GM18870 (cell line): ENCODE results near the gene ANKRD33B.
"Not testable (repeated sequence)": the region's sequence is repeated elsewhere in the genome, so short reads cannot be mapped to it uniquely, and the experiment has no call there.

ENCODE experiments used
- ATAC-seq: cut with Tn5 transposase; IDR thresholded peaks from one replicate; pipeline ENCODE4 v1.9.1; 2021; ENCODE audit warnings: moderate library complexity; ENCODE audit not compliant: unreplicated experiment

The ANKRD33B gene

DNA sequence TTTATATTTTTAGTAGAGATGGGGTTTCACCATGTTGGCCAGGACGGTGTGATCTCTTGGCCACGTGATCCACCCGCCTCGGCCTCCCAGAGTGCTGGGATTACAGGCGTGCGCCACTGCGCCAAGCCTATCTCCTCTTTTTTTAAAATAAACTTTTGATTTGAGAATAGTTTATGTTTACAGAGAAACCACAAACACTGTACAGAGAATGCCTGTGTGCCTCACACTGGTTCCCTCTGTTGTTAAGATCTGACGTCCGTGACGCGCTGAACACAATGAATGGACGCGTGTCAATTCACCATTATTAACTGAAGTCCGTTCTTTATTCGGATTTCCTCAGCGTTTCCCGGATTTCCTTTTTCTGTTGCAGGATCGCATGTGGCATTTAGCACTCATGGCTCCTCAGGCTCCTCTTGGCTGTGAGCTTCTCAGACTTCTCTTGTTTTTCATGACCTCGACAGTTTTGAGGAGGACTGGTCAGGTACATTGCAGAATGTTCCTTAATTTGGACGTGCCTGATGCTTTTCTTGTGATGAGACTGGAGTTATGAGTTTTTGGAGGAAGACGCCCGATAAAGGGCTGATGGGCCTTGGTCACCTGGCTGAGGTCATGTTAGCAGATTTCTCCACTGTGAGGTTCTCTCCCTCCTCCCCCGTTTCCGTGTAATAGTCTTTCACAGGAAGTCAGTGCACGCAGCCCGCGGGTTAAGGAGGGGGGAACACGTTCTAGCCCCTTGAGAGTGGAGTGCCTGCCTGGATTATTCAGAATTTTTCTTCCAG lies 69.6 kb downstream of the ANKRD33B start:
- no peak for ATAC-seq

DNA sequence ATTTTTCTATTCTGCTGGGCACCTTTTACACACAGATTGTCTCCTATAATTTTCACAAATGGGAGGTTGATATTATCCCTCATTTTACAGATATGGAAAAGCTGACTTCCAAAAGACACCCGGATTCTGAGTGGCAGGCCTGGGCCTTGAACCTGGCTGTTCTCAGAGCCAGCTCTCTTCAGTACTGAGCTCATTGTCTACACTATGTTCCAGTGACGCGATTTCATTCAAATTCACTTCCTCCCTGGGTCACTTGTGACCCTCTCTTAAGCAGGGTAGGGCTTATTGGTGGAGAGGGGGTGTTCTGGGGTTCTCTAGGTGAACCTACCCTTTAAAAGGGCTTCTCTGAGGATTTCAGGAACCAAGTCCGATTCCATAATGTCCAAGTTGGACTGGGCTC lies 70.2 kb downstream of the ANKRD33B start:
- ATAC-seq: no peak

DNA sequence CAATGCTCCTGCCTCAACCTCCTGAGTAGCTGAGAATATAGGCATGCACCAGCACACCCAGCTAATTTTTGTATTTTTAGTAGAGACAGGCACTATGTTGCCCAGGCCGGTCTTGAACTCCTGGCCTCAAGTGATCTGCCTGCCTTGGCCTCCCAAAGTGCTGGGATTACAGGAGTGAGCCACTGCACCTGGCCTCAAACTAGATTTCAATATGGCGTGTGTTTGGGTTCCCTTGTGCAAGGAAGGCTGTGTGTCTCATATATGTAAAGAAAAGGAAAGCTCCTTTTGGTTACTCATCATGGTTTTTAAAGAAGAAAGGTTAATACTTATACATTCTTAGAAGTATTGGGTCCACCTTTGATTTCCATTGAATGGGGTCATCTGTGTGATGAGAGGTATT lies 70.7 kb downstream of the ANKRD33B start:
- ATAC-seq: no peak

DNA sequence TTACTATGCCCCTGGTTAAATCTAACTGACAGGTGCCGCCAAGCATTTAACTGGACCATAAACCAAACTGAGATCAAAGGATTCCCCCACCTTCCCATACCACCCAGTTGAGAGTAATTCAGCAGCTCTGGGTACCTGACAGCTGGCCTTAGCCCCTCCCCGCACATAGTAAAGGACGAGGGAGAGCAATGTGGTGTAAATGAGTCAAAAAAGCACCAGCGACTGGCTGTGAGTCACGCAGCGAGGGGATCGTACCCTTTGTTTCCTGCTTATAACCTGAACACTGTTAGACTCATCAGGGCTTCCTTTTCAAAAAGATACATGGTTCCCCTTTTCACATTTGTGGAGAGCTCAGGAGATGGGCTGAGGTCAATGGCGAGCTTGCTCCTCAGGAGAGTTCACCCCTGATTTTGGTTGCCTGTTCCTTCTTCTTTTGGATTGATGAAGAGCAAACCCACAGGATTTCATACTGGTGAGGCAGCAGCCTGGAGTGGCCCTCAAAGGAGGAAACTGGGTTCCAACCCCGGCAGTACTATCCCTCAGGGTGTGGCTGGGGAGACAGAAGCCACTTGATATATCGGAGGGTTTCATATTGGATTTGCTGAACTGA lies 71.5 kb downstream of the ANKRD33B start:
- peak; percentile 75 for ATAC-seq

DNA sequence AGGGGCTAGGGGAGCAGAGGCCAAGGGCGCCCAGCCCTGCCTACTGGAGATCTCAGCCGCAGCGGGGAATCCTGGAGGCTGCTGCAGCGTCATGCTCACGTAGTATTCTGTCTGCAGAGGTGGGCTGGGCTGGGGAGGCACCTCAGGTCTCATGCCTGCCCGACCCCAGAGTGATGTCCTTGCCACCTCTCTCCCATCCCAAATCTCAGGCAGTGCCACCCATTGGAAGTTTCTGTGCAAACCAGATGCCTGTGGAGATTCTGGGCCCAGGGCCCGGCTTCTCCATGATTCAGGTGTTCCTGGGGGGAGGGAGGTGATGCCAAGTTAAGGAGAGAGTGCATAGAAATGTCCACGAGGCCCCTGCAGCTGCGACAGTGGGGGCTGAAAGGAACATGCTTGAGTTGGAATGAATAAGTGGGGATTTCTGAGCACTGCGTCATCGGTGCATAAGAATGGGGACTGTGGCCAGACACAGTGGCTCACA lies 72.0 kb downstream of the ANKRD33B start:
- ATAC-seq: no peak

DNA sequence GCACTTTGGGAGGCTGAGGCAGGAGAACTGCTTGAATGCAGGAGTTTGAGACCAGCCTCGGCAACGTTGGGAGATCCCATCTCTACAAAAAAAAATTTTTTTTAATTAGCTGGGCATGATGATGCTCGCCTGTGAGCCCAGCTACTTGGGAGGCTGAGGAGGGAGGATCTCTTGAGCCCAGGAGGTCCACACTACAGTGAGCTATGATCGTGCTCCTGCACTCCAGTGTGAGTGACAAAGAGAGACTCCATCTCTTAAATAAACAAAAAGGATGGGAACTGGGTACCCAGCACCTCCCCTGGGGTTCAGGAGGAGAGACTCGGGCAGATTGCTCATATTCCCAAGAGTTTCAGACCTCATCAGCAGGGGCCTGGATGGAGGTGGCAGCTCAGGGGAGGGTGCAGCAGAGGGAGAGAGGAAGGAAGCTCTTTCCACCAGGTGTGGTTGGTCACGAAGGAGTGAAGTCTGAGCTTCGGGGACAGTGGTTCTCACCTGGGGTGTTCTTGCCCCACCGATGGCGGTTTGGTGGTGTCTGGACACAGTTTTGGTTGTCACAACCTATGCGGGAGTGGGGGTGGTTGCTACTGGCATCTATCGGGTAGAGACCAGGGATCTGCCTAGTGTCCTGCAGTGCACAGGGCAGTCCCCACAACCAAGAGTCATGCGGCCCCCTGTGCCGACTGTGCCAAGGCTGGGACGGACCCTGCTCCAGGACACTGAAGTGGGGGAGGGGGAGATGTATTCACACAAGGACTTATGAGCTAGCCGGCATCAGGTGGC lies 72.7 kb downstream of the ANKRD33B start:
- no peak for ATAC-seq

DNA sequence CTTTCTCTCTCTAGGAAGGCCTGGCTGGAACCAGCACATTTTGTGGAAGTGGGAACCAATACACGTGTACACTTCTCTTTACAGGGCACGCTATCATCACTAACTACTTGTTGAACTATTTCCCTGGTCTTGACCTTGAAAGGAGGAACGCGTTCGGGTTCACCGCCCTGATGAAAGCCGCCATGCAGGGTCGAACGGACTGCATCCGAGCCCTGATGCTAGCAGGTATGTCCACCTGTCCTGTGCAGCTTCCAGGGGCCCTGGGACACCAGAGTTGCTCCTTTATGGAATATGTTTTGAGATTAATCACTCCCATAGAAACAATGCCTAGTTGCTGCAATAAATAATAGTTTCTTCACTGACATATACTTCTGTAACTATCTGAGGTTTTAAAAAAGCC lies 74.1 kb downstream of the ANKRD33B start:
- no peak for ATAC-seq

DNA sequence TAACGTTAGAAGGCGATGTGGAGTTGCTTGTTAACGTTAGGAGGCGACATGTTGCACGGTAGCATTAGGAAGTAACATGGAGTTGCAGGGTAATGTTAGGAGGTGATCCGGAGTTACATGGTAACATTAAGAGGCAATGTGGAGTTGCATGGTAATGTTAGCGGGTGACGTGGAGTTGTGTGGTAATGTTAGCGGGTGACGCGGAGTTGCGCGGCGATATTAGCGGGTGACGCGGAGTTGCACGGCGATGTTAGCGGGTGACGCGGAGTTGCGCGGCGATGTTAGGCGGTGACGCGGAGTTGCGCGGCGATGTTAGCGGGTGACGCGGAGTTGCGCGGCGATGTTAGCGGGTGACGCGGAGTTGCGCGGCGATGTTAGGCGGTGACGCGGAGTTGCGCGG lies 74.9 kb downstream of the ANKRD33B start:
- not testable (repeated sequence) for ATAC-seq

DNA sequence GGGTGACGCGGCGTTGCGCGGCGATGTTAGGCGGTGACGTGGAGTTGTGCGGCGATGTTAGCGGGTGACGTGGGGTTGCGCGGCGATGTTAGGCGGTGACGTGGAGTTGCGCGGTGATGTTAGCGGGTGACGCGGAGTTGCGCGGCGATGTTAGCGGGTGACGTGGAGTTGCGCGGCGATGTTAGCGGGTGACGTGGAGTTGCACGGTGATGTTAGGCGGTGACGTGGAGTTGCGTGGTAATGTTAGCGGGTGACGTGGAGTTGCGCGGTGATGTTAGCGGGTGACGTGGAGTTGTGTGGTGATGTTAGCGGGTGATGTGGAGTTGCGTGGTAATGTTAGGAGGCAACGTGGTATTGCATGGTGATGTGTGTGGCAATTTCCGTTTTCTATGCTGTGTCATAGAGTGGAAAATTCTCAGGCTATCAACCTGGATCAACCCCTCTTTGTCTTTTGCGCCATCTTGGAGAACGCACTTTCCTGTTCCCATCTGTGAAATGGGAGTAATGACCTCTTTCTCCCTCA lies 76.0 kb downstream of the ANKRD33B start:
- no peak for ATAC-seq

DNA sequence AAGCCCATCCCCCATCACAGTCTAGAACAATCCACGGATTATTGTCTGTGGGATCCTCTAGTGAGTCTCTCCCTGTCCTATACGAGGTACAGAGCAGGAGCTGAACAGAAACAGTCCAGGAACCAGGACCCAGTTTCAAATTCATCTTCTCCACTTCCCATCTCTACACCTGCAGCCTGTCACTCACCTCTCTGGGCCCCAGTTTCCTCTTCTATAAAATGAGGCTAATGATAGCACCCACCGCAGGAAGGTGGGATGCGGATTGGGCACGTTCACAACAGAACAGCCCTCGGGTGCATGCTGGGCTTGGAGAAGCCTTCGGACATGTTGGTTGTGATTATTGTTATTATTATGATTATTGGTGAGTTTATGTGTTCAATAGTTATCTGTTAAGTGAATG lies 78.5 kb downstream of the ANKRD33B start:
- ATAC-seq: no peak

DNA sequence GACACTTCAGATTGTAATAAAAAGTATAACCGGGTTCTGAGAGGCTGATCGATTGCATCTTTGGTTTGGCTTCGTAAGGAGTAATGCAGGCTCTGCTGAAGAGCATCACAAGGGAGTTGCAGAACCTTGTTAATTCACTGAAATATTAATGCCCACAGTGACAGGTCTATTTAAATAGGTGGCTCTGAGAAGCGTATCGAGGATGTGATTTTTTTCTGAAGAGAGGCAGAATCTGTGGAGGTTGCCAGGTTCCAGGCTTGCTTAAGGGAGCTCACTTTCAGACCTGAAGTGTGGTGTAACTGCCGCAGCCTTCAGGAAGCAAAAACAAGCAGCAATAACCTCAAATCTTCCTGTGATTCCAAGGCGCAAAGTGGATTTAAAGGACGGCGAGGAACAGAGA lies 80.3 kb downstream of the ANKRD33B start:
- no peak for ATAC-seq

DNA sequence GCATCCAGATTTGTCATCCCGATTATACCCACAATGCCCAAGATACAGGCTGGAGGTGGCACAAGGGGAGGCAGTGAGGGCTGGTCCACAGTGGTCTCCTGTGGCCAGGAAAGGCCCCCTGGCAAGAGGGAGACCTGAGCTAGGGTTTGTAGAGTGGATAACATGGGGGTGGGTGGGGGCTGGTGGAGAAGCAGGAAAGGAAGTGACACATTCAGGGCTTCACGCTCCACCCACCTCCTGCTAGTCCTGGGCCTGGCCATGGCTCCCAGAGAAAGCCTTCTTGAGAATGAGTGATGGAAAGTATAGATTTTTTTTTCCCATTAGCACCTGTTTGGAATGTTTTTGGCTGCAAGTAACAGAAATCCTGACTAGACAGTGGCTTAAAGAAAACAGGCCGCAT lies 81.3 kb downstream of the ANKRD33B start:
- ATAC-seq: no peak

DNA sequence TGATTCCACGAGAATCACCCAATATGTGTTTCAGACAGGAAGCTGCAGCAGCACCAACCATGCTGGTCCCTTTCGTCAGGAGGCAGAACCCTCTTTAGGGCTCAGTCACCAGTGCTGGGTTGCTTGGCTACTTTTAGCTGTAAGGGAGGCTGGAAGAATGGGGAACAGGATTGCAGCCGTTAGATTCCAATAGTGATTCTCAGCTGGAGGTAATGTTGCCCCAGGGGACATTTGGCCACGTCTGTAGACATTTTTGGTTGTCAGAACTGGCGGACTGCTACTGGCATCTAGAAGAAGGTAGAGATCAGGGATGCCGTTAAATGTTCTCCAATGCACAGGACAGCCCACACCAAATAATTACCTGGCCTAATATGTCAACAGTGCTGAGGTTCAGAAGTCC lies 81.8 kb downstream of the ANKRD33B start:
- no peak for ATAC-seq

DNA sequence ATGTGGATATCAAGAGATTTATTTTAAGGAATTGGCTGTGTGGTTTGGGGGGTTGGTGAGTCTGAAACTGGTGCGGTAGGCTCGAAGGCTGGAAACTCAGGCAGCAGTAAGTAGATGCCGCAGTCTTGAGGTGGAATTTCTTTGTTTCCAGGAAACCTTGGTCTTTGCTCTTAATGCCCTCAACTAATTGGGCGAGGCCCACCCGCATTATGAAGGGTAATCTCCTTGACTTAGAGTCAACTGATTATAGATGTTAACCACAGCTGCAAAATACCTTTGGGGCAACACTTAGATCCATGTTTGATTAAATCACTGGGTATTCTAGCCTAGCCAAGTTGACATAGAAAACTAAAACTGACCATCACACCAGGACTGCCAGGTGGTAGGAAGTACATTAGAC lies 83.8 kb downstream of the ANKRD33B start:
- ATAC-seq: no peak

DNA sequence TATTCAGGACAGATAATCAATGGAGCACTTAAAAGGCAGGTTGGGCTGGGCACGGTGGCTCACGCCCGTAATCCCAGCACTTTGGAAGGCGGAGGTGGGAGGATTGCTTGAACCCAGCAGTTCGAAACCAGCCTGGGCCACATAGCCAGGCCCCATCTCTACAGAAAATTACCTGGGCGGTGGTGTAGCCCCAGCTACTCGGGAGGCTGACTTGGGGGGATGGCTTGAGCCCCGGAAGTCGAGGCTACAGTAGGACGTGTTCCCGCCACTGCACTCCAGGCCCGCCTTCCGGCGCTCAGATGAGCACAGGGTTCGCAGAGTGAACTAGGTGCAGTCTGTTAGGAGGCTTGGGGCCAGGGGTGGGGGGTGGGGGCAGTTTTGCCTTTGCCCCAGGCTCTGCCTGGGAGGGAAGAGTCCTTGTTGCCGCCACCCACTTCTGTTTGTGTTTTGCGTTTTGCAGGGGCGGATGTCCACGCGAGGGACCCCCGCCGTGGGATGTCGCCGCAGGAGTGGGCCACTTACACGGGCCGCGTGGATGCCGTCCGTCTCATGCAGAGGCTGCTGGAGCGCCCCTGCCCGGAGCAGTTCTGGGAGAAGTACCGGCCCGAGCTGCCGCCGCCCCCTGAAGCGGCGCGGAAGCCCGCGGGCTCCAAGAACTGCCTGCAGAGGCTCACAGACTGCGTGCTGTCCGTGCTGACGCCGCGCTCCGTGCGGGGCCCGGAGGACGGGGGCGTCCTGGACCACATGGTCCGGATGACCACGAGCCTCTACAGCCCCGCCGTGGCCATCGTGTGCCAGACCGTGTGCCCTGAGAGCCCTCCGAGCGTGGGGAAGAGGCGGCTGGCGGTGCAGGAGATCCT lies 85.2 kb downstream of the ANKRD33B start:
- ATAC-seq: no peak

DNA sequence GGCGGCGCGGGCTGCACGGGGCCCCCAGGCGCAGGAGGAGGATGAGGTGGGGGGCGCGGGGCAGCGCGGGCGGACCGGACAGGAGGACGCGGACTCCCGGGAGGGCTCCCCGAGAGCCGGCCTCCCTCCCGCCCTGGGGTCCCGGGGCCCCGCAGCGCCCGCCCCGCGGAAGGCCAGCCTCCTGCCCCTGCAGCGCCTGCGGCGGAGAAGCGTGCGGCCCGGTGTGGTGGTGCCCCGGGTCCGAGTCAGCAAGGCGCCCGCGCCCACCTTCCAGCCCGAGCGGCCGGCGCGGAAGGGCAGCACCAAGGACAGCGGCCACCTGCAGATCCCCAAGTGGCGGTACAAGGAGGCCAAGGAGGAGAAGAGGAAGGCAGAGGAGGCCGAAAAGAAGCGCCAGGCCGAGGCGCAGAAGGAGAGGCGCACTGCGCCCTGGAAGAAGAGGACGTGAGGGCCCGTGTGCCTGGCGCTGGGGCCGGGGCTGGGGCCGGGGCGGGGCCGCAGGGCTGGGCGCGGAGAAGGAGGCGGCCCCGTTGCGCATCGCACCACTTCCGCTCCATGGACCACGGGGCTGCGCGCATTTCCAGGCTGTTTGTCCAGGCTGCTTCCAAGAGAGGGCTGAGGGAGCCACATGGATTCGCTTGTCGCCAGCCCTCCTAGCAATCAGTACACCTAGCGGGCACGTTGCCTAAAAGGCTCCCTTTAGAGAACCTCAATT lies 86.0 kb downstream of the ANKRD33B start:
- ATAC-seq: no peak

DNA sequence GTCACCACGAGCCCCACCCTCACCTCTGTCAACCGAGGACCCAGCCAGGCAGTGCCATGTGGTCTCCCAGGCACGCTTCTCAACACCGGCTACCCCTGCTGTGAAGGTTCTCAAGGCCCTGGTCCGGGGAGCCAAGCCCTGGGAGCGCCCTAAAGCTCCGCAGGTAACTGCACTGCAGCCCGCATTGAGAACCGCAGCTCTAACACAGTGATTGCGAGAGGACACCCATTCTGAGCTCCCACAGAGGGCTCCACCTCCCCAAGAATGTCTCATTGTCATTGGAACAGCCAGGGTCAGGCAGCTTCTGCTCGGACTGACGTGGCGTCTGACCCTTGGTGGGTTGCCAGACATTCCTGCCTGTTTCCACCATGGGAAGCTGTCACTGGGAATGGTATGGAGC lies 88.3 kb downstream of the ANKRD33B start:
- no peak for ATAC-seq

DNA sequence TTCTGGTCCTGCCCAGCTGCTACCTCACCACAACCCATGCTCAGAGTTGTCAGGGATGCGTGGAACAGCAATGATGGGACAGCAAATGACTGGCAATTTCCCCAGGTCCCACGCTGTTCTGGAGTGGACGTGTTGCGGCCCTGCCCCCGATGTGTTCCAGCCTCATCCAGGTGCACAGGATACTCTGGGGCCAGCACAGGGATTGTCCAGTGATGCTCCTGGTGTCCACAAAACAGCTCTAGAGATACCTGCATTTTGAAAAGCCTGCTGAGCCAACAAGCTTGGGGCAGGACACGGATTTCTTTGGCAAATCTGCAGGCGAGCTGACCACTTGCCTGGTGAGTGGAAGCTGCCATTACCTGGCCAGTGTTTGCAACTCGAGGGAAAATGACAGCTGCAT lies 88.7 kb downstream of the ANKRD33B start:
- no peak for ATAC-seq

DNA sequence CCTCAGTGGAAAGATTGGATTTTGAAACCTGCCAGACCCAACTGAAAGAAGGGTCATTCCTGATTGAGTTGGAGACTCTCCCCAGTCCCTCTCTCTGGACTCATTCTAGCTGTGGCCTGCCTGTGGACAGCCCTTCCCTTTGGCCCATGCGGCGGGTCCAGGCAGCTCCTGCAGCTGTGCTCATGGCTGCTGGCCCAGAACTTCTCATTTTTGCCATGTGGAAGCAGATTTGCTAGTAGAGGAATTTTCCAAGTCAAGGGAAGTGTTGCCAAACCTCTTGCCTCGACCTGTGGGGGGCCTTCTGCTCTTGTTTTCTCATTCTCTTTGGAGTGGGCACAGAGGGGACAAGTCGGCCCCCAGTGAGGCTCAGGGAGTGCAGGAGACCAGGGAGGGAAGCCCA lies 89.2 kb downstream of the ANKRD33B start:
- no peak for ATAC-seq

DNA sequence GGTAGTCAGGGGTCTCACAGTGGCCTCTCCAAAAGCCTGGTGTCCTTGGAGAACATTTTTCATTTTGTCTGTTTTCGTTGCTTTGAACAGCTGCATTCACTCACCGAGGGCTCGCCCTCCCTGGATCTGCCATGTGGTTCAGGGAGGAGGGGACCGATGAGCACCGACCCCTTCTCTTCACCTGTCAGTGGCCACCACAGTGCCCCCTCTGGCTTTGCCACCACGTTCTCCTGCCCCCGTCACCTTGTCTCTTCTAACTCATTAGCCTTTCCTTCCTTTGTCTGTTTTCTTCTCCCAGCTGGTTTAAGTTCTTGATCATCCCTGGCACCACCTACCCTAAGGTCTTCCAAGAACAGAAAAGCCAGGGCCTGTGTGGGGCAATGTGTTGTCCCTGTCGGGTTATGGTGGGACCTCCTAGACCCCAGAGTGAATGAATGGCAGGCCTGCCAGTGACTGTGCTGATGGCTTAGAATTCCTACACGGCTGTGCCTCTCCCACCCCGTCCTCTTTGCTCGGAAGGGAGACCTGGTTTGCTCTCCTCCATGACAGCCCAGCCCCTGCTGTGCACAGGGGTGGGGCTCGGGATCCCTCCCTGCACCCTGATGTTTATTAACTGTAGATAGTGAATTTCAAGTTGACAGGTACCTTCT lies 90.0 kb downstream of the ANKRD33B start:
- no peak for ATAC-seq
